HepG2 (cell line): ENCODE measurements around the gene PDLIM7.

Experiments
- NPAS2 ChIP-seq: sonication (generic); formaldehyde crosslinking; IDR thresholded peaks from 2 replicates; pipeline ENCODE4 v1.8.0; 2022; ENCODE audit warnings: mild to moderate bottlenecking, missing genetic modification reagents, borderline replicate concordance
- TF ChIP-seq, protein P1 (sequence below): sonication (generic); formaldehyde crosslinking; IDR thresholded peaks from 2 replicates; pipeline ENCODE4 v1.5.0; 2020; ENCODE audit warnings: mild to moderate bottlenecking, missing genetic modification reagents, moderate library complexity

DNA sequence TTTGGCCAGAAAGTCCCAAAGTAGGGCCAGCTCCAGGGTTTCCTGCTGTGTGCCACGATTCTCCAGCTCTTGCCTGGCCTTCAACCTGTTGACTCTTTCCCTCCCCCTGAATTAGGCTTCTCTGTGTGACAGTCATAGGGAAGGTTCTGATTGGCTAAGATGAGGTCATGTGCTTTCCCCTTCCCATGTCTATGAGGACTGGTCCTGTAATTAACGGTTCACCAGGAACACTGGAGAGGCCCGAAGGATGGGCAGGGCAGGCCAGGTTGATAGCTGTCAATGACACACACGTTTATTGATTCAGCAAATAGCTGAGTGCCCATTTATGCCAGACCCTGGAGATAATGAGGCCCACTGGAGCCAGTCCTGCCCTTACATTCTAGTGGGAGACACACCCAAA is 59.8 kb downstream of the PDLIM7 start:
- no peak for TF ChIP-seq NPAS2 (CRISPR knock-in tag)
- TF ChIP-seq, protein P1, sequence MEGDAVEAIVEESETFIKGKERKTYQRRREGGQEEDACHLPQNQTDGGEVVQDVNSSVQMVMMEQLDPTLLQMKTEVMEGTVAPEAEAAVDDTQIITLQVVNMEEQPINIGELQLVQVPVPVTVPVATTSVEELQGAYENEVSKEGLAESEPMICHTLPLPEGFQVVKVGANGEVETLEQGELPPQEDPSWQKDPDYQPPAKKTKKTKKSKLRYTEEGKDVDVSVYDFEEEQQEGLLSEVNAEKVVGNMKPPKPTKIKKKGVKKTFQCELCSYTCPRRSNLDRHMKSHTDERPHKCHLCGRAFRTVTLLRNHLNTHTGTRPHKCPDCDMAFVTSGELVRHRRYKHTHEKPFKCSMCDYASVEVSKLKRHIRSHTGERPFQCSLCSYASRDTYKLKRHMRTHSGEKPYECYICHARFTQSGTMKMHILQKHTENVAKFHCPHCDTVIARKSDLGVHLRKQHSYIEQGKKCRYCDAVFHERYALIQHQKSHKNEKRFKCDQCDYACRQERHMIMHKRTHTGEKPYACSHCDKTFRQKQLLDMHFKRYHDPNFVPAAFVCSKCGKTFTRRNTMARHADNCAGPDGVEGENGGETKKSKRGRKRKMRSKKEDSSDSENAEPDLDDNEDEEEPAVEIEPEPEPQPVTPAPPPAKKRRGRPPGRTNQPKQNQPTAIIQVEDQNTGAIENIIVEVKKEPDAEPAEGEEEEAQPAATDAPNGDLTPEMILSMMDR (CRISPR knock-in tag), result no peak
